Limb (tissue), 2 donors: ENCODE data around the gene ARHGEF26.
A peak's percentile ranks its signal among the peaks of the same experiment; 100 is the strongest.

Experiments used
- DNase-seq, 2 donors: peaks; one replicate each; pipeline ENCODE4 v3.0.0-alpha.2; 2016; ENCODE audit errors: extremely low spot score in 2 of 2

ARHGEF26 gene

DNA sequence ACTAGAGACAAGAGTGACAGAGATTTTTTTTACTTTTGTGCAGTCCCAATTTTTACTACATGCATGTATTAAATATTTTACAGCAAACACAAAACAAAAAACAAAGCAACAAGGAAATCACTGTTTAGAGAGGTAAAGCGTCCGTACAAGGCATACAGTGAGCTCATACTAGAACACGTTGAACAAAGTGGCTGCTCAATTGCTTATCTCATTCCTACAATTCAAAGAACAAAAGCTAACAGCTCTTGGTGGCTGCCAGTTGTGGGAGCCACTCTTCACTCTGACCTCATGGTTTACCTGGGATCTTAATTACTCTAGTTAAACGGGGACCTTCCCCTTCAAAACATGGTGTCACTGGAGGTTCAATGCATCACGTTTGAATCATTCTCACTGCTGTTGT lies 7.6 kb upstream of the ARHGEF26 start:
- DNase-seq: no peak

DNA sequence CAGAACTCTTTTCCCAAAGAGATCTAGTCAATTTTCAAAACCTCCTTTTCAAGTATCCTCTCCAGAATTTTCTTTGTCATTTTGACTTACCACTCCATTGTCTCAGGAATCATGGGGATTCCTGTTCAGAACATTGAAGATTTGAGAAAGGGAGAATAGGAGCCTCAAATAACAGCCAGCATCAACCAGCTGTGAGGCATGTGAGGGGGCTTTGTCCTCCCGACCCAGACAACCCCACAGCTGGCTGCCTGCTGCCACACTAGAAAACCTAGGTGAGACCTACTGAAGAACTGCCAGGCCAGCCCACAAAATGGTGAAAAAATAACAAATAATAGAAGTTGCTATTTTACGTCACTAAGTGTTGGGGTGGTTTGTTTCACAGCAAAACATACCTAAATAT lies 5.9 kb upstream of the ARHGEF26 start:
- DNase-seq: no peak

DNA sequence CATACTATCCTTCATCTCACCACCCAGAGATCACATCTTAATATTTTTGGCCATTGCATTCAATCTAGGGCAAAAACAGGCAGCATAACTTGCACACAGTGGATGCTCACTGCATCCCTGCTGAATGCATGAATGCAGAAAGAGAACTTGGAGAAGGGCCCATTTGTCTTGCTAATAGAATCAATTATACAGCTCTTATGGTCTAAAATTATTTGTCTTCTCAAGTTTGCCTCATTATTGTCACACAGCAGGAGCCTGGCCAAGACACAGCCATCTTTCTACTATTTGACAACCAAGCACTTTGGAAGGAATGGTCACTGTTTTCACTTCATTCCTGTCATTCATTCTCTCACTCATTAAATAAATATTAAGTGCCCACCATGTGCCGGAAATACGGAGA lies 1.2 kb upstream of the ARHGEF26 start:
- no peak for DNase-seq

DNA sequence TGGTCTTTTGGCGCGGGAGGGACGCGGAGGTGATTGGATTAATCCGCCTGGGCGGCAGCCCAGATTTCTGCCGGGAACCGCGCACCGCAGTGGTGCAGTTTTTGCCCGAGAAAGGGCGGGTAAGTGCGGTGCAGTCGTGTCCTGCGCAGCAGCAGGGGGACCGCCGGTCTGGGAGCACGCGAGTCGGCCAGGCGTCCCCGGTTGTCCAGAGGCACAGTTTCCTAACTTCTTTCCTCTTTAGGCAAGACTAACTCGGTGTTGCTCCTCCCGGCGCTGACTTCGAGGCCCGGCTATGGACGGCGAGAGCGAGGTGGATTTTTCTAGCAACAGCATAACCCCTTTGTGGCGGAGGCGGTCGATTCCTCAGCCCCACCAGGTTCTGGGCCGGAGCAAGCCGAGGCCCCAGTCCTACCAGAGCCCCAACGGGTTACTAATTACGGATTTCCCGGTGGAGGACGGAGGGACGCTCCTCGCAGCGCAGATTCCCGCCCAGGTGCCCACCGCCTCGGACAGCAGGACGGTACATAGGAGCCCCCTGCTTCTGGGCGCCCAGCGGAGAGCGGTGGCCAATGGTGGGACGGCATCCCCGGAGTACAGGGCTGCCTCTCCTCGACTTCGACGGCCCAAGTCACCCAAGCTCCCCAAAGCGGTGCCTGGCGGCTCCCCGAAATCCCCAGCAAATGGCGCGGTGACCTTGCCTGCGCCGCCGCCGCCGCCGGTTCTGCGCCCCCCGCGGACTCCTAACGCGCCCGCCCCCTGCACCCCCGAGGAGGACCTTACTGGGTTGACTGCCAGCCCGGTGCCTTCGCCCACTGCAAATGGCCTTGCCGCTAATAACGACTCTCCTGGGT lies 736 bp downstream of the ARHGEF26 start:
- no peak for DNase-seq

DNA sequence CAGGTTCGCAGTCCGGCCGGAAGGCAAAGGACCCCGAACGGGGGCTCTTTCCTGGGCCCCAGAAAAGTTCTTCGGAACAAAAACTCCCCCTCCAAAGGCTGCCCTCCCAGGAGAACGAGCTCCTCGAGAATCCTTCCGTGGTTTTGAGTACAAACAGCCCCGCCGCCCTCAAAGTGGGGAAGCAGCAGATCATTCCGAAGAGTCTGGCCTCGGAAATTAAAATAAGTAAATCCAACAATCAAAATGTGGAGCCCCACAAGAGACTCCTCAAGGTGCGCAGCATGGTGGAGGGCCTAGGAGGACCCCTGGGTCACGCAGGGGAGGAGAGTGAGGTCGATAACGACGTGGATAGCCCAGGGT lies 1.3 kb downstream of the ARHGEF26 start:
- DNase-seq: no peak

DNA sequence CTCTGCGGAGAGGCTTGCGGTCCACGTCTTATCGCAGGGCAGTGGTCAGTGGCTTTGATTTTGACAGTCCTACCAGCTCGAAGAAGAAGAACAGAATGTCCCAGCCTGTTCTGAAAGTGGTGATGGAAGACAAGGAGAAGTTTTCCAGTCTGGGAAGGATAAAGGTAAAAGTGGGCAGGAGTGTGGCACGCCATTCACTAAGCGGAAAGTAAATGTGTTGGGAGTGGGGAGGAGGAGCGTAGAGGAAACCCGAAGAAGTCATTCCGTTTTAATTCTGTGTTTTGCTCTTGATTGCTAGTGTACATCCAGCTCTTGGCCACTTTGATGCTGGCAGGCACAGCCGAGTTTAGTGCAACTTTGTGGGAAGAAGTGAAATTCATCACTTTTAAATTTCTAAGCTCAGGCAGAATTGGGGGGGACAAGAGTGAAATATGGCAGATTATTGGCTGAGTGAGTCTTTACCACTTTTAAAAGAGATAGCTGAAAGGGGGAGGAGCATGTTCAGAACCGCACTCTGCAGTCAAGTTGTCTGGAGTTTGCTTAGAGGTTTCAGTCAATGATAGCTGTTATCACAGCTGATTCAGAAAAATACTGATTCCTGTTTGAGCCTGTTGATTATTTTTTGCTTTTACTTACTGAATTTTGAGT lies 1.8 kb downstream of the ARHGEF26 start:
- DNase-seq: peak in 1 of 2 donors; percentile 17

DNA sequence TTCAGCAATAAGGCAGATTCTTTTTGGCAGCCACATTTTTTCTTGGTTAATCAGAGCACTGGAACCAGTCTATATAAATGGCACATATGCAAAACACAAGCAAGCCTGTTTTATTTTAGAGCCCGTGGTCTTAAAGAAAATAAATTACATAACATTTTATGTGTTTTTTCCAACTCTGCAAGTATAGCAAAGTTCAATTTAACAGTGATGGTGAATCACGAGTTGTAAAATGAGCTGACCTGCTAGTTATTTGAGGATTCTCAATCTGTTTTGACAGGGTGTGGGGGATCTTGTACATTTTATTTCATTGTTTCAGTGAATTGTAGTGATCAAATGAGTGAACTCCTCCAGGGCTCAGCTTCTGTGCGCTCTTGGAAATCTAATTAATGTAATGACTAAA lies 2.7 kb downstream of the ARHGEF26 start:
- DNase-seq: no peak

DNA sequence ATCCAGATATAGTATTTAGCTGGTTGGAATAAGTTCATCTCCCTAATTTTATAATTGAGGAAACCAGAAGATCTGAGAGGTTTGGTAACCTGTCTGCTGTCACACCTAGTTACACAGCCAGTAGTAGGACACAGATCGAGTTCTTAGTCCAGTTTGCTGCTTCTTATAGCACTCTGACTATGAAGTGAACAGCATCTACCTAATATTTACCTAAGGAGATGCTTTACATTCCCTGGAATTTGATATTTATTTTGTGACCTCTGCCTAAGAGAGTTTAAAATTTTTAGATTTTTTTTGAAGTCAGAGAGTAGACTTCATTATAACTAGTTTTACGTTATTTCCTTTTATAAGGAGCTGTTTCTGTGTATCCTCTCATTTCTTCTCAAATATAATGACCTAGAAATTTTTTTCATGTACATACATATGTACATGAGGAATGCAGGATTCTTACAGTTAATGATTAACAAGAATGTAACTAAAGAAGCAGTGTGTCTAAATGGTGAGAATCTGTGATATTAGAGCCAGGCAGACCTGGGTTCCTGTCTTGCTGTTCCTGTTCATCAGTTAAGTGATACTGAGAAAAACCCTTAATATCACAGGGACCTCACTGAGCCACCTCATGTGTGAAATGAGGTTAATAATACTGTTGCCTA lies 4.3 kb downstream of the ARHGEF26 start:
- no peak for DNase-seq

DNA sequence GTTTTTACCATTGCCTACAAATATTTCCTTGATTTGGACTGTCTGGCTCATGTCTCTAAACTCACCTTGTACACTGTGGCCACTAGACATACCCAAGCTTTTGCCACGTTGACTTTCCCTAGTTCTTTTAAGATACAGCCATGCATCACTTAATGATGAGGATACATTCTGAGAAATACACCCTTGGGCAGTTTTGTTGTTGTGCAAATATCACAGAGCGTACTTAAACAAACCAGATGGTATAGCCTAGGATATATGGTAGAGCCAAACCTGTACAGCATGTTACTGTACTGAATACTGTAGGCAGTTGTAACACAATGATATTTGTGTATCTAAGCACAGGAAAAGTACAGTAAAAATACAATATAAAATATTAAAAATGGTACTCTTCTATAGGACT lies 5.5 kb downstream of the ARHGEF26 start:
- no peak for DNase-seq

DNA sequence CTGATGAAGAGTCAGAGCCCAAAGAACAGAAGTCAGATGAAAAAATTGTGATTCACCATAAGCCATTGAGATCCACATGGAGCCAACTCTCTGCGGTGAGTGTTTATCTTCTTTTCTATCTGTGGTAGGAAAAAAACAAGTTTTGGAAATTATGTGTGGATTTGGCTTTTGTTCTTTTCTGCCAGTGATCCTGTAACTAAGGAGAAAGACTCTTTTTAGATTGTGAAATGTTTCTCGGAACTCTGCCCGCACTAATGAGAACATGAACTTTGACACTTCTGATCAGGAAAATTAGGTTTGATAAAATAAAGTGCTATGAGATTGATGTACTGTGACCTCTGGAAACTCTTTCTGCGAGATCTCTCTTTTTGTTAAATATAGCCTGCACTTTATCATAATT lies 8.4 kb downstream of the ARHGEF26 start:
- no peak for DNase-seq

DNA sequence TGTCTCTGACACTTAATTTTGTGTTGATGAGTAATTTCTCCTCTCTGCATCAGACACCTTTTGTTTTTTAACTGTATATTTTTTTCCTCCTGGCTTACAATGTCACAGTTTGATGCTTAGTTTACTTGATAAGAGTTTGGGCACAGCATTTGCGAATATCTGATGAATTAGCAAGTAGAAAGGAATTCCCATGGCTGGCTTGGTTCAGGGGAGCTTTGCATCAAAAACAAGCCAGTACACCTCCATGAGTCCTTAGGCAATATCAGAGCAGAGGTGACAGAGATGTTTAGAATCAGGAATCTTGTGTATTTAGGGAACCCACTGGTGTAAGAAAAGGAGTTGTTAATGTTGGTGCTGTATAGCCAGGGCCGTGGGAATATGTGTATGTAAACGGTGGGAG lies 9.3 kb downstream of the ARHGEF26 start:
- no peak for DNase-seq

DNA sequence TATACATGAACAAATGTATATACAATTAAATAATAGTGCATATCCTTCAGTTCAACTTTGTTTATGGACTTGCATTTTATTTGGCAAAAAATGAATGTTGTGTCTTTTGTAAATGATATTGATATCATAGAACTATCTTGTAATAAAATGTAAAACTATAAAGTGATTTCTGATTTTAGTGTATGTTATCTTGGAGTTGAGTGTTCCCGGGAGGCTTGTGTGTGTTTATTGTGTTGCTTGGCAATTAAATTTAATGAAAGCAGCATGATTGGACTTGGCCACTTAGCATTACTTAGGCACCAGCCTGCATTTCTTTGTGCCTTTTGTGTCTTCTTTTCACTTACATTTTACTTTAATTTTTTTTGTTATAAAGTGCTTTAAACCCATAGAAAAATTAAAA lies 10.6 kb downstream of the ARHGEF26 start:
- no peak for DNase-seq

DNA sequence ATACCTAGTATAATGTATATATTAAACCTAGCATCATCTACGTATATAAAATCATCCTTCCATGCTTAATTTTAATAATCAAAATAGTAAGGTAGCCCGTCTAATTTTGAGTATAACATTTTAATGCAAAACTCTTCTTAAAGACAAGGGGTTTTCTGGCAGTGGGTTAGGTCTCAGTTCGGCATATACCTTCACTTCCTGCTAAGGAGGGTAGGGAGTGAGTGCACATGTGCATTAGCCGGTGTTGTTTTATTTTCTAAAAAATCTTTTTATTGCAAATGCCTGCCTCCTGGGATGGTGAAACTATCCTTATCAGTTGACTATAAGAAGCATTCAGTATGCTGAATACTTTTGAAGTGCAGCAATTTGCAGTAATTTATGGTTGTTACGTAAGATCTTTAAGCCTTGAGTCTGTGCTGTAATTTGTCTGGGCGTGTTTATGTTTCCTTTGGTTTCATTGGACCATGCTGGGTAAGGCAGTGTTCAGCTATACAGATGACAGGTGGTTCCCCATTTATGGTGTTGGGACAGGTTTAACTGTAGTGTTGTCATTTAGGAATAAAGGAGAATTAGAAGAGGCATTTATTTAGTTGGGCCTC lies 11.7 kb downstream of the ARHGEF26 start:
- DNase-seq: no peak

DNA sequence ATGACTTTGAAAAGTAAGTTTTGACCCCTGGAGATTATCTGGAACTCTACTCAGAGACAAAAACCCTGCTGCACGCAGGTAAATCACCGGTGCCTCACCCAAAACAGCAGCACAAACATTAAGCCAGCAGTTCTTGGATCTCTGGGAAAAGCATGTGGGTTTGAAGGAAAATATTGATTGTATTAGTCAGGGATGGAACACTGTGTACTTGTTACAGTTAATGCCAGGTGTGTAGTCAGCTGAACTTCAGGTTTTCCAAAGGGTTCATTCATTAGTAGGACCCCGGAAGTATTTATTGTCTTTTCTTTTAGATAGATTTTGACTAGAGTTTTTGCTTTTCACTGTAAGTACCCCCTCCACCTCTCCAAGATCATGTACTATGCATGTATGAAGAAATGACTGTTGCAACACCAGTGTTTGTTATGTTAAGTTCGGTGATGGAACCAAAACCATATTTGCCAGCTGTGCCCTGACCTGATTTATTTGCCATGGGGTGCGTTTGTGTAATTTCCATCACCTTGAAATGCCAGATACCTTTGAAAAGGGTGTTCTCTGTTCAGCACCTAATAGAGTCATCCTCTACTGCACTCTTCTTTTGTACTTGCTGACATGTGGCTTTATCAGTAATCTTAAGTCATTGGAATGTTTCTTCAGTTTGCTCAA lies 14.5 kb downstream of the ARHGEF26 start:
- no peak for DNase-seq

DNA sequence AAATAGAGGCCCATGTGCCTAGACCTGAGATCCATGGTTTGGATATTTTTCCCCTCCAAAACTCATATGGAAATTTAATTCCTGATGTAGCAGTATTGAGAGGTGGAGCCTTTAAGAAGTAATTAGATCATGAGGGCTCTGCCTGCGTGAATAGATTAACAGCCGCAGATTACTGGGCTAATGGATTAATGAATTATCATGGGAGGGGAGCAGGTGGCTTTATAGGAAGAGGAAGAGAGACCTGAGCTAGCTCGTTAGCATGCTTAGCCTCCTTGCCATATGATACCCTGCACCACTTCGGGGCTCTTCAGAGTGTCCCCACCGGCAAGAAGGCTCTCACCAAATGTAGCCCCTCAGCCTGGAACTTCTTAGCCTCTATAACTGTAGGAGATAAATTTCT lies 15.8 kb downstream of the ARHGEF26 start:
- DNase-seq: no peak

DNA sequence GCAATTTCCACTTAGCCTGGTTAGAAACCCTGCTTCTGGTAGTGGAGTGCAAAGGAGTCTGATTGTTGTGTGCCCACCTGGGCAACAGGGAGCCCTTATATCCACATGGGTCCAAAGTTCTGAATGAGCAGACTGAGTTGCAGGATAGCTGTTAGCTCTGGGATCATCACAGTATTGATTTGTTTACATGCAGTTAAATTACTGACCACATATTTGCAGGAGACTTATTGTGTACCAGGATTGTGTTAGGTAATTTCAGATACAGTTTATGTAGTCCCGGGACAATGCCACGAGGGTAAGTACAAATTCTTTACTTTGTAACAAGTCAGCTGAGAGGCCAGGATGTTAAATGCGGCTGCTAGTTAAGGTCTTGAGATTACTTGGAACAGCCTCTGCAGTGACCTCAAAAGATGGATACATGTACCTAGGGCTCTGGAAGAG lies 18.8 kb downstream of the ARHGEF26 start:
- DNase-seq: no peak

DNA sequence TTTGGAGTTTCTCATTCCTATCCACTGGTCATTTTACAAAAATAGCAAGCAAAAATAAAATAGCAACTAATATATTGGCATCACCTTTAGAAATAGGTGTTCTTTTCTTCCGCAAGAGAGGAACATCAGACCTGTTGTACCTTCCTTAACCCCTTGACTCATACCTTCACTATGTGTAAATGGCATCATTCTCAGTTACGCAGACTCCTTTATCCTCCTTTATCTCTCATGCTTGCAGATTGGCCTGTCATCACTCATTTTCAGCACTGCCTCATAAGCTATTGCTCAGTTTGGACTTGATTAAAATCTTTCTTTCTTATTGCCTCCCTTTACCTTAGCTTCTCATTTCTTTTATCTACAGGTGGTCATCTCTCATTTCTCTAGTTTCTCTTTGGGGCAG lies 21.4 kb downstream of the ARHGEF26 start:
- DNase-seq: no peak

DNA sequence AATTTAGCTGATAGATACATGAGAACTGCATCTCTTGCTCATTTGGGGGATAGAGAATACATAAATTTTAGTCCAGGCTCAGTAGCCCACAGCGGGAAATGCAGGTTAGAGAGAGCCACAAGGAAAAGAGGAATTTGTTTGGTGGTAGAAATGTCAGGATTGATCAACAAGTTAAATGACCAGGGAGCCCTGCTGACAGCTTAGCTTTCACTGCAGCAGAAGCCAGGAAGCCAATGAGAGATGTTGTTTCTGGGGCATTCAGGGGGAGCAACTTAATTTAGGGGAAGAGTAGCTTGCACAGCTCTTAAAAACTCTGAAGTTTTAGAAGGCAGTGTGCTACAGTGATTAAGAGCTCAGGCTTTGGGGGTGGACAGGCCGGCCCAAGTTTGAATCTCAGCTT lies 22.7 kb downstream of the ARHGEF26 start:
- no peak for DNase-seq

DNA sequence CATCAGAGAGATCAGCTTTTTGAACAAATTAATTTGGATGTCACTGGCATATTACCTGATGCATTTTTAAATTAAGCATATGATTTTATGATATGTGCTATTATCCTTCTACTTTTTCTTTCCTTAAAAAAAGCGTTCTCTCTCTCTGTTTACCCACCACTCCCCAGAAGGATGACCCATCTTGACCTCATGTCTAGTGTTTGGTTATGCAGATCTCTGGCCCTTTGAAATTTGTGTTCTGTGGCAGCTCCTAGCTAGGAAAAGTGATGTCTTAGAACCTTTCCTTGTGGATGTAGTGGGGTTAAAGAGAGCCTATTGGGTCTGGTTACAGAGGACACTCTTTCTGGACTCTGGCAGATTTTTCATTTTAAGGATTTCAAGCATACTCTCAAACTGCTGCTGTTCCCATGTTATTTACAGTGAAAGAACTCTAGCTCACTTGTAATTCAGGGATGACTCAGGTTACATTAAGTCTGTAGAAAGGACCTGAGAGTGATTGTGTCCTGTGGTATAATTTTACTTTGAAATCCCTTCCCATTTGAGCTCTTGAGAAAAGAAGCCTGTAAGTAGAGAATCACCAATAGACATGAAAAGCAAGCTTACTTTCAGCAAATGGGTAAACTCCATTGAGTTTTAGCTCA lies 23.8 kb downstream of the ARHGEF26 start:
- DNase-seq: no peak

DNA sequence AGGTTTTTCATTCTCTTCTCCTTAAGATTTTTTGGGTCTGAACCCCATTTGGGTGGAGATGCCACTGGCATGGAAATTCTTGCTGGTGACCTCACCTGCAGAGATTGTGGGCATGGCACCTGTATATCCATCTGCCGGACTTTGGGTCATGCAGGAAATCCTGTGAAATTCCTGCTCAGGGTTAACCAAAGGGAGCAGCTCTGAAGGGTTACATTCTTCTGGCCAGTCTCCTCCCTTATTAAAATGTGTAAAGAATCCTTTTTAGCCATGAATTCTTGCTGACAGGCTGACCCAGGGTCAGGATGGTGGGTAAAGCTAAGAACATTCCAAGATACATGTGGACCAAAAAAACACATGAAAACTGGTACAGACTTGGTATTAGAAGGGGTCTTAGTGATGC lies 27.4 kb downstream of the ARHGEF26 start:
- no peak for DNase-seq

DNA sequence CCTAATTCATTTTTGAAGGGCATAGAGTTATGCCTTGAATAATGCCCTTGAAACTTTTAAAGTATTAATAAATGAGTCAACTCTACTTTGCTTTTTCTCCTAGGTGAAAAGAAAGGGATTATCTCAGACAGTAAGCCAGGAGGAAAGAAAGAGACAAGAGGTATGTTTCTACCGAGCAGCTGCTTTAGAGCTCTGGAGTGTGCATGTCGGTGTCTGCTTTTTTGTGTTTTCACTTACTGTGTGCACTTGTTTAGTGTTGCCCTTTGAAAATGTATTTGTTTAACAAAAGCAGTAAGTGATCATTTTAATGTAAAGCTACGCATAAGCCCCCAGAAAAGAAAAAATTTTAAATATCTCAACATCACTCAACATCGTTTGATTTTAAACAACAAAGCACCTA lies 28.1 kb downstream of the ARHGEF26 start:
- DNase-seq: no peak
